Measurements from ENCODE around the gene CCDC88B.

GRCh38 chr11:64395545-64396078, 55.6 kb downstream of the CCDC88B start:
- TF ChIP-seq CTCF (IDR thresholded peaks at IDR 0.05) = no peak
- no peak for TF ChIP-seq POLR2A (IDR thresholded peaks at IDR 0.05)
